HG03575 (cell line): ENCODE results near the gene OSBPL10.
"Not testable (repeated sequence)": the region's sequence is repeated elsewhere in the genome, so short reads cannot be mapped to it uniquely, and the experiment has no call there.

Experiments
- ATAC-seq: cut with Tn5 transposase; IDR thresholded peaks from one replicate; pipeline ENCODE4 v1.9.1; 2021; ENCODE audit not compliant: unreplicated experiment, insufficient number of reproducible peaks, low FRiP score; ENCODE audit errors: extremely low read depth

The OSBPL10 gene

GRCh38 chr3:31996195-31996594 is 15.1 kb upstream of the OSBPL10 start:
- ATAC-seq: no peak

- ATAC-seq: not testable (repeated sequence)
Measured at GRCh38 chr3:31995026-31995425, 14.0 kb upstream of the OSBPL10 start.

GRCh38 chr3:31993843-31994242 is 12.8 kb upstream of the OSBPL10 start:
- ATAC-seq: no peak

- not testable (repeated sequence) for ATAC-seq
Measured at GRCh38 chr3:31992995-31993394, 11.9 kb upstream of the OSBPL10 start.

- no peak for ATAC-seq
Measured at GRCh38 chr3:31988271-31988670, 7.2 kb upstream of the OSBPL10 start.

- ATAC-seq: no peak
Measured at GRCh38 chr3:31985831-31986230, 4.8 kb upstream of the OSBPL10 start.

- ATAC-seq: no peak
Measured at GRCh38 chr3:31984321-31984720, 3.3 kb upstream of the OSBPL10 start.

- no peak for ATAC-seq
Measured at GRCh38 chr3:31980530-31981205, 394 bp downstream of the OSBPL10 start.

GRCh38 chr3:31979001-31979697 is 1.9 kb downstream of the OSBPL10 start:
- ATAC-seq: peak; percentile 38

GRCh38 chr3:31978553-31978952 is 2.5 kb downstream of the OSBPL10 start:
- no peak for ATAC-seq

- ATAC-seq: no peak
Measured at GRCh38 chr3:31977736-31978135, 3.3 kb downstream of the OSBPL10 start.

- ATAC-seq: no peak
Measured at GRCh38 chr3:31976302-31976701, 4.8 kb downstream of the OSBPL10 start.

- no peak for ATAC-seq
Measured at GRCh38 chr3:31974964-31975363, 6.1 kb downstream of the OSBPL10 start.

- no peak for ATAC-seq
Measured at GRCh38 chr3:31974471-31974870, 6.6 kb downstream of the OSBPL10 start.

GRCh38 chr3:31973837-31974236 is 7.2 kb downstream of the OSBPL10 start:
- no peak for ATAC-seq

- no peak for ATAC-seq
Measured at GRCh38 chr3:31973081-31973480, 8.0 kb downstream of the OSBPL10 start.

GRCh38 chr3:31971607-31972006 is 9.5 kb downstream of the OSBPL10 start:
- ATAC-seq: no peak

- no peak for ATAC-seq
Measured at GRCh38 chr3:31968927-31969418, 12.1 kb downstream of the OSBPL10 start.

GRCh38 chr3:31968369-31968926 is 12.6 kb downstream of the OSBPL10 start:
- ATAC-seq: no peak

GRCh38 chr3:31967592-31967991 is 13.5 kb downstream of the OSBPL10 start:
- no peak for ATAC-seq
